Measurements from ENCODE around the gene DYSF.
"Not testable (repeated sequence)": the region's sequence is repeated elsewhere in the genome, so short reads cannot be mapped to it uniquely, and the experiment has no call there.

Gene DYSF

DNA sequence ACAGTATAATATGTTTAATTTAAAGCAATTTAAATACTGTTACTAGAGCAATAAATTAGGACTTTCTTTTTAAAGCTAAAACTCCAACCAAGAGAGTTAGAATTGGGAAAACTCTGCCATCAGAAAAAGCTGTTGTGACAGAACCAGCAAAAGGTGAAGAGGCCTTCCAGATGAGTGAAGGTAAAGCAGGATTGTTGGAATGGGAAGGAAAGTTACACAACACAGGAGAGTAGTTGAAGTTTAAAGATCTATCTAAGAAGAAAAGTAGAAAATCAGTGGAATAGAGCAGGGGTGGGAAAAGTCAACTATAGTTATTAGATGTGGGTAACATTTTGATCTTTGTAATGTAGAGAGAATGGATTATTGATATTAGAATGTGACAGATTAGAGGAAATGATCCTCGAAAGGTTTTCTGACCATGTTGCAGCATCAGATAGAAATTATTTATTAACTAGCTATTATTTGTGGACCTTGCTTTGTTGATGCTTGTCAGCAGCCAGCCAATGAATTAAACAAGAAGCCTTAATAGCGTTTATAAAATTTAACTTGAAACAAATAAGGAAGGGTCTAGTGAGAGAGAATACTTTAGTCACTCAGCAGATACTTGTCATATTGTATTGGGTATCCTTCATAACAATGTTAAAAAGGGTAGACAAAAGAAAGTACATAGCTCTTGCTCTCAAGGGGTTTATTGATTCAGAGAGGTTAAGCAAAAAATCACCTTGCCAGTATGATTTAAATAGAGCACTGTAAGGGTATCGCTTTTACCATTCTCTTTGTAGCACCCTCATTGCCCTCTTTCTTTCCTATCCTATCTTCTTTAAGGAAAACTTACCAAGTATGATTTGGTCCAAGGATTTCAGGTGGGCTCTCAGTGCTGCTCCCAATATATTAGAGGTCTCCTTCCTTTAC, 24.6 kb upstream of the DYSF start:
- TF ChIP-seq YY1 (tag by site-specific recombination; IDR thresholded peaks at IDR 0.05) (no peak), BCL11A (tag by site-specific recombination; IDR thresholded peaks at IDR 0.05; ENCODE audit: low read depth) (no peak), ZNF19 (tag by site-specific recombination; IDR thresholded peaks at IDR 0.05; ENCODE audit: low read depth) (no peak), ZNF133 (tag by site-specific recombination; IDR thresholded peaks at IDR 0.05) (peak; percentile 29; the same call in 1 of the 2 replicates)
- TF ChIP-seq, protein P1, sequence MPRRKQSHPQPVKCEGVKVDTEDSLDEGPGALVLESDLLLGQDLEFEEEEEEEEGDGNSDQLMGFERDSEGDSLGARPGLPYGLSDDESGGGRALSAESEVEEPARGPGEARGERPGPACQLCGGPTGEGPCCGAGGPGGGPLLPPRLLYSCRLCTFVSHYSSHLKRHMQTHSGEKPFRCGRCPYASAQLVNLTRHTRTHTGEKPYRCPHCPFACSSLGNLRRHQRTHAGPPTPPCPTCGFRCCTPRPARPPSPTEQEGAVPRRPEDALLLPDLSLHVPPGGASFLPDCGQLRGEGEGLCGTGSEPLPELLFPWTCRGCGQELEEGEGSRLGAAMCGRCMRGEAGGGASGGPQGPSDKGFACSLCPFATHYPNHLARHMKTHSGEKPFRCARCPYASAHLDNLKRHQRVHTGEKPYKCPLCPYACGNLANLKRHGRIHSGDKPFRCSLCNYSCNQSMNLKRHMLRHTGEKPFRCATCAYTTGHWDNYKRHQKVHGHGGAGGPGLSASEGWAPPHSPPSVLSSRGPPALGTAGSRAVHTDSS (tag by site-specific recombination; IDR thresholded peaks at IDR 0.05) = no peak
- TF ChIP-seq, protein P2, sequence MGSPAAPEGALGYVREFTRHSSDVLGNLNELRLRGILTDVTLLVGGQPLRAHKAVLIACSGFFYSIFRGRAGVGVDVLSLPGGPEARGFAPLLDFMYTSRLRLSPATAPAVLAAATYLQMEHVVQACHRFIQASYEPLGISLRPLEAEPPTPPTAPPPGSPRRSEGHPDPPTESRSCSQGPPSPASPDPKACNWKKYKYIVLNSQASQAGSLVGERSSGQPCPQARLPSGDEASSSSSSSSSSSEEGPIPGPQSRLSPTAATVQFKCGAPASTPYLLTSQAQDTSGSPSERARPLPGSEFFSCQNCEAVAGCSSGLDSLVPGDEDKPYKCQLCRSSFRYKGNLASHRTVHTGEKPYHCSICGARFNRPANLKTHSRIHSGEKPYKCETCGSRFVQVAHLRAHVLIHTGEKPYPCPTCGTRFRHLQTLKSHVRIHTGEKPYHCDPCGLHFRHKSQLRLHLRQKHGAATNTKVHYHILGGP (tag by site-specific recombination; IDR thresholded peaks at IDR 0.05) = no peak
- ChIA-PET CTCF (interaction anchor here (1.1 kb wide), 1 partner anchor 33 kb away, joined by 3 read pairs; no protein-coding TSS in a partner anchor), POLR2A (no interaction called here)
- no peaks in the 10 kb centered on the region for H3K4me1 ChIP-seq (ENCODE audit: control insufficient read depth, insufficient read depth, low read length)
- no peak overlapping the region for H3K27ac ChIP-seq (ENCODE audit: extremely low read depth, low read depth, low read length)
- no peaks in the 10 kb centered on the region for H3K9me3 ChIP-seq (ENCODE audit: control insufficient read depth, insufficient read depth, low read depth, low read length)
- H3K36me3 ChIP-seq (ENCODE audit: control insufficient read depth in 2 of 2, insufficient read depth in 1 of 2, low read length in 2 of 2) = peaks cover 66 to 89% of the 10 kb centered on the region in 2 experiments
- no peak overlapping the region for H3K4me3 ChIP-seq (ENCODE audit: low read depth, low read length)

DNA sequence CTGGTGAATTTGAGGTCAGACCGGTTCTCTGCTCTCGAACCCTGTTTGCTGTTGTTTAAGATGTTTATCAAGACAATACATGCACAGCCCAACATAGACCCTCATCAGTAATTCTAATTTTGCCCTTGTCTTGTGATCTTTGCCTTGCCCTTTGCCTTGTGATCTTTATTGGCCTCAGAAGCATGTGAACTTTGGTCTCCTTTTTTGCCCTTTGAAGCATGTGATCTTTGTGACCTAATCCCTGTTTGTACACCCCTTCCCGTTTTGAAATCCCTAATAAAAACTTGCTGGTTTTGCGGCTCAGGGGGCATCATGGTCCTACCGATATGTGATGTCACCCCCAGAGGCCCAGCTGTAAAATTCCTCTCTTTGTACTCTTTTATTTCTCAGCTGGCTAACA, 8.2 kb upstream of the DYSF start:
- H3K36me3 ChIP-seq (ENCODE audit: control insufficient read depth in 2 of 2, insufficient read depth in 1 of 2, low read length in 2 of 2); H3K4me3 ChIP-seq (ENCODE audit: low read depth, low read length); H3K9me3 ChIP-seq (ENCODE audit: control insufficient read depth, insufficient read depth, low read depth, low read length); H3K4me1 ChIP-seq (ENCODE audit: control insufficient read depth, insufficient read depth, low read length); POLR2A ChIA-PET; H3K27ac ChIP-seq (ENCODE audit: extremely low read depth, low read depth, low read length): not testable (repeated sequence)
- CTCF ChIA-PET = interaction anchor here (1.1 kb wide), 1 partner anchor 290 kb away, joined by 4 read pairs; no protein-coding TSS in a partner anchor

DNA sequence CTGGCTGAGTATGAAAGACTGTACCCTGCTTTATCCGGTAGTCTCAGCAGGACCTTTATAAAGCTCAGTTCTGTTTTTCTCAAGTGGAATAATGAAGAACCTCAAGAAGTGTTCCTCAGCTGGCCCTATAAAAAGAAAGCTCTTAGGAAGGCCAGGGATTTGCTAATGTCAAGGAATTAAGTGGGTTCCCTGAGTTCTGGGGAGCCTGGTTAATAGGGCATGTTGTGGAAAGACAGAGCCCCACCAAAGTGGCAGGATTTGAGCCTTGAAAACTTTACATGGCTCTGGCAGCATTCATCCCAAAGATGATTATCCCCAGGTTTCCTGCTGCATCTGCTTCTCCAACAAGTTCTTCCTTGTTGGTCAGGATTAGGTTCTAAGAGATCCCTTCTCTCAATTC, 6.9 kb upstream of the DYSF start:
- ChIA-PET POLR2A (no interaction called here), CTCF (interaction anchor here (1.1 to 1.4 kb wide), 2 partner anchors 147 to 291 kb away, joined by 4 read pairs; no protein-coding TSS in a partner anchor)
- Histone ChIP-seq H3K4me3 (ENCODE audit: low read depth, low read length) (no peak overlapping the region), H3K36me3 (ENCODE audit: control insufficient read depth in 2 of 2, insufficient read depth in 1 of 2, low read length in 2 of 2) (peaks cover 0 to under 1% of the 10 kb centered on the region in 2 experiments; a peak in 1 of 3 replicates), H3K4me1 (ENCODE audit: control insufficient read depth, insufficient read depth, low read length) (no peaks in the 10 kb centered on the region), H3K9me3 (ENCODE audit: control insufficient read depth, insufficient read depth, low read depth, low read length) (no peaks in the 10 kb centered on the region), H3K27ac (ENCODE audit: extremely low read depth, low read depth, low read length) (no peak overlapping the region)
- TF ChIP-seq ZNF214 (tag by site-specific recombination; IDR thresholded peaks at IDR 0.05; ENCODE audit: borderline replicate concordance) = peak; percentile 64; the same call in 1 of the 2 replicates
- no peak for TF ChIP-seq ZNF777 (tag by site-specific recombination; IDR thresholded peaks at IDR 0.05; ENCODE audit: borderline replicate concordance)
- no peak for TF ChIP-seq ZNF302 (tag by site-specific recombination; IDR thresholded peaks at IDR 0.05; ENCODE audit: low read depth)
- TF ChIP-seq, protein P3, sequence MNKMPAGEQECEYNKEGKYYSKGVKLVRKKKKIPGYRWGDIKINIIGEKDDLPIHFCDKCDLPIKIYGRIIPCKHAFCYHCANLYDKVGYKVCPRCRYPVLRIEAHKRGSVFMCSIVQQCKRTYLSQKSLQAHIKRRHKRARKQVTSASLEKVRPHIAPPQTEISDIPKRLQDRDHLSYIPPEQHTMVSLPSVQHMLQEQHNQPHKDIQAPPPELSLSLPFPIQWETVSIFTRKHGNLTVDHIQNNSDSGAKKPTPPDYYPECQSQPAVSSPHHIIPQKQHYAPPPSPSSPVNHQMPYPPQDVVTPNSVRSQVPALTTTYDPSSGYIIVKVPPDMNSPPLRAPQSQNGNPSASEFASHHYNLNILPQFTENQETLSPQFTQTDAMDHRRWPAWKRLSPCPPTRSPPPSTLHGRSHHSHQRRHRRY (tag by site-specific recombination; IDR thresholded peaks at IDR 0.05) = no peak

DNA sequence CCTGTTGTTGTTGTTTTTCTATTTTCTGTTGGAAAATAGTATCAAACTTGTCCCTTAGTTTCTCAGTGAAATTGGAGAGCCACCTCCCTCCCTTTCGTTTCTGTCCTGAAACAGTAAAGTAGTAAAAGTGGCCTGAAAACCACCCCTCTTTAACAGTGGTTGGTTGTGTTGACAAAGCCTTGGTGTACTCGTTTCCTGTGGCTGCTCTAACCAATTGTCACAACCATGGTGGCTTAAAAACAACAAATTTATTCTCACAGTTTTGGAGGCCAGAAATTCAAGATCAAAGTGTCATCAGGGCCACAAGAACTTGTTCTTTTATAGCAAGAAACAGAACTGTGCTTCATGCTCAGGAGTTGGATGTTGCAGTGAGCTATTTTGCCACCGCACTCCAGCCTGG, 4.0 kb upstream of the DYSF start:
- CTCF ChIA-PET = interaction anchor here (0.9 to 1.2 kb wide), 2 partner anchors 11 to 12 kb away, joined by 3 to 4 read pairs; no protein-coding TSS in a partner anchor

More for the DNA sequence above, 4.0 kb upstream of the DYSF start:
- POLR2A ChIA-PET = no interaction called here
- Histone ChIP-seq H3K4me1 (ENCODE audit: control insufficient read depth, insufficient read depth, low read length) (0 out of 2 replicates have a peak, but pooled peaks cover 4% of the 10 kb centered on the region), H3K4me3 (ENCODE audit: low read depth, low read length) (no peak overlapping the region), H3K9me3 (ENCODE audit: control insufficient read depth, insufficient read depth, low read depth, low read length) (no peaks in the 10 kb centered on the region), H3K27ac (ENCODE audit: extremely low read depth, low read depth, low read length) (no peak overlapping the region), H3K36me3 (ENCODE audit: control insufficient read depth in 2 of 2, insufficient read depth in 1 of 2, low read length in 2 of 2) (no peaks in the 10 kb centered on the region)
- no peak for TF ChIP-seq ZBTB21 (tag by site-specific recombination; IDR thresholded peaks at IDR 0.05)
- no peak for TF ChIP-seq ZNF837 (tag by site-specific recombination; IDR thresholded peaks at IDR 0.05)
- TF ChIP-seq MYNN (tag by site-specific recombination; IDR thresholded peaks at IDR 0.05; ENCODE audit: borderline replicate concordance) = no peak
- no peak for TF ChIP-seq ZNF501 (tag by site-specific recombination; IDR thresholded peaks at IDR 0.05)
- TF ChIP-seq, protein P4, sequence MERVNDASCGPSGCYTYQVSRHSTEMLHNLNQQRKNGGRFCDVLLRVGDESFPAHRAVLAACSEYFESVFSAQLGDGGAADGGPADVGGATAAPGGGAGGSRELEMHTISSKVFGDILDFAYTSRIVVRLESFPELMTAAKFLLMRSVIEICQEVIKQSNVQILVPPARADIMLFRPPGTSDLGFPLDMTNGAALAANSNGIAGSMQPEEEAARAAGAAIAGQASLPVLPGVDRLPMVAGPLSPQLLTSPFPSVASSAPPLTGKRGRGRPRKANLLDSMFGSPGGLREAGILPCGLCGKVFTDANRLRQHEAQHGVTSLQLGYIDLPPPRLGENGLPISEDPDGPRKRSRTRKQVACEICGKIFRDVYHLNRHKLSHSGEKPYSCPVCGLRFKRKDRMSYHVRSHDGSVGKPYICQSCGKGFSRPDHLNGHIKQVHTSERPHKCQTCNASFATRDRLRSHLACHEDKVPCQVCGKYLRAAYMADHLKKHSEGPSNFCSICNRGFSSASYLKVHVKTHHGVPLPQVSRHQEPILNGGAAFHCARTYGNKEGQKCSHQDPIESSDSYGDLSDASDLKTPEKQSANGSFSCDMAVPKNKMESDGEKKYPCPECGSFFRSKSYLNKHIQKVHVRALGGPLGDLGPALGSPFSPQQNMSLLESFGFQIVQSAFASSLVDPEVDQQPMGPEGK (tag by site-specific recombination; IDR thresholded peaks at IDR 0.05) = no peak
- no peak for TF ChIP-seq MZF1 (tag by site-specific recombination; IDR thresholded peaks at IDR 0.05; ENCODE audit: borderline replicate concordance)
- TF ChIP-seq ZNF621 (tag by site-specific recombination; IDR thresholded peaks at IDR 0.05) = no peak

All from HEK293 (cell line).